ENCODE results near the gene SEMA6A.
A peak's percentile ranks its signal among the peaks of the same experiment; 100 is the strongest.

Gene SEMA6A

DNA sequence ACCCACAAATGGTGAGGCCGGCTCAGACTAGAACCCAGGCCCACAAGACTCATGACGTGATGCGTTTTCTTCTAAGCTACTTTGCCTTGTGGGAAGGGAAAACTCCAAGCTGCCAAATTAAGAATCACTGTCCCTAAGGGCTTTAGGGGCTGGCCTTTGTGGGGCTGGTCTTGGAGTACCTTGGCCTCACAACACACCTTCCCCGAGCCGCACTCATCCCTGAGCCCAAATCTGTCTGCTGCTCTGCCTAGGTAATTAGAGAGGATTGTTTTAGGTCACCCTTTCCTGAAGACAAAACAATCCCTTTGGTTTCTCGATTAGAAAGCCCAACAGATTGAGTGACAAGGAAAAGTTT lies 137.3 kb downstream of the SEMA6A start:
- ATAC-seq: no peak
- TF ChIP-seq, protein P1, sequence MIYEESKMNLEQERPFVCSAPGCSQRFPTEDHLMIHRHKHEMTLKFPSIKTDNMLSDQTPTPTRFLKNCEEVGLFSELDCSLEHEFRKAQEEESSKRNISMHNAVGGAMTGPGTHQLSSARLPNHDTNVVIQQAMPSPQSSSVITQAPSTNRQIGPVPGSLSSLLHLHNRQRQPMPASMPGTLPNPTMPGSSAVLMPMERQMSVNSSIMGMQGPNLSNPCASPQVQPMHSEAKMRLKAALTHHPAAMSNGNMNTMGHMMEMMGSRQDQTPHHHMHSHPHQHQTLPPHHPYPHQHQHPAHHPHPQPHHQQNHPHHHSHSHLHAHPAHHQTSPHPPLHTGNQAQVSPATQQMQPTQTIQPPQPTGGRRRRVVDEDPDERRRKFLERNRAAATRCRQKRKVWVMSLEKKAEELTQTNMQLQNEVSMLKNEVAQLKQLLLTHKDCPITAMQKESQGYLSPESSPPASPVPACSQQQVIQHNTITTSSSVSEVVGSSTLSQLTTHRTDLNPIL (CRISPR knock-in tag; IDR thresholded peaks at IDR 0.05; ENCODE audit: low read depth): no peak
- TF ChIP-seq, protein P2, sequence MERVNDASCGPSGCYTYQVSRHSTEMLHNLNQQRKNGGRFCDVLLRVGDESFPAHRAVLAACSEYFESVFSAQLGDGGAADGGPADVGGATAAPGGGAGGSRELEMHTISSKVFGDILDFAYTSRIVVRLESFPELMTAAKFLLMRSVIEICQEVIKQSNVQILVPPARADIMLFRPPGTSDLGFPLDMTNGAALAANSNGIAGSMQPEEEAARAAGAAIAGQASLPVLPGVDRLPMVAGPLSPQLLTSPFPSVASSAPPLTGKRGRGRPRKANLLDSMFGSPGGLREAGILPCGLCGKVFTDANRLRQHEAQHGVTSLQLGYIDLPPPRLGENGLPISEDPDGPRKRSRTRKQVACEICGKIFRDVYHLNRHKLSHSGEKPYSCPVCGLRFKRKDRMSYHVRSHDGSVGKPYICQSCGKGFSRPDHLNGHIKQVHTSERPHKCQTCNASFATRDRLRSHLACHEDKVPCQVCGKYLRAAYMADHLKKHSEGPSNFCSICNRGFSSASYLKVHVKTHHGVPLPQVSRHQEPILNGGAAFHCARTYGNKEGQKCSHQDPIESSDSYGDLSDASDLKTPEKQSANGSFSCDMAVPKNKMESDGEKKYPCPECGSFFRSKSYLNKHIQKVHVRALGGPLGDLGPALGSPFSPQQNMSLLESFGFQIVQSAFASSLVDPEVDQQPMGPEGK (CRISPR knock-in tag; IDR thresholded peaks at IDR 0.05; ENCODE audit: borderline replicate concordance): no peak
- no peak for TF ChIP-seq CSDC2 (CRISPR knock-in tag; IDR thresholded peaks at IDR 0.05)
- no peak for TF ChIP-seq PPARA (CRISPR knock-in tag; IDR thresholded peaks at IDR 0.05; ENCODE audit: borderline replicate concordance)
- TF ChIP-seq ZFP3 (CRISPR knock-in tag; IDR thresholded peaks at IDR 0.05): no peak
- TF ChIP-seq GLIS3 (CRISPR knock-in tag; IDR thresholded peaks at IDR 0.05): no peak
- TF ChIP-seq TOX (CRISPR knock-in tag; IDR thresholded peaks at IDR 0.05; ENCODE audit: borderline replicate concordance): no peak
- no peak for TF ChIP-seq ESRRG (CRISPR knock-in tag; IDR thresholded peaks at IDR 0.05)
- TF ChIP-seq, protein P3, sequence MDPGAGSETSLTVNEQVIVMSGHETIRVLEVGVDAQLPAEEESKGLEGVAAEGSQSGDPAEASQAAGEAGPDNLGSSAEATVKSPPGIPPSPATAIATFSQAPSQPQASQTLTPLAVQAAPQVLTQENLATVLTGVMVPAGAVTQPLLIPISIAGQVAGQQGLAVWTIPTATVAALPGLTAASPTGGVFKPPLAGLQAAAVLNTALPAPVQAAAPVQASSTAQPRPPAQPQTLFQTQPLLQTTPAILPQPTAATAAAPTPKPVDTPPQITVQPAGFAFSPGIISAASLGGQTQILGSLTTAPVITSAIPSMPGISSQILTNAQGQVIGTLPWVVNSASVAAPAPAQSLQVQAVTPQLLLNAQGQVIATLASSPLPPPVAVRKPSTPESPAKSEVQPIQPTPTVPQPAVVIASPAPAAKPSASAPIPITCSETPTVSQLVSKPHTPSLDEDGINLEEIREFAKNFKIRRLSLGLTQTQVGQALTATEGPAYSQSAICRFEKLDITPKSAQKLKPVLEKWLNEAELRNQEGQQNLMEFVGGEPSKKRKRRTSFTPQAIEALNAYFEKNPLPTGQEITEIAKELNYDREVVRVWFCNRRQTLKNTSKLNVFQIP (CRISPR knock-in tag; IDR thresholded peaks at IDR 0.05; ENCODE audit: borderline replicate concordance, low read depth): no peak

DNA sequence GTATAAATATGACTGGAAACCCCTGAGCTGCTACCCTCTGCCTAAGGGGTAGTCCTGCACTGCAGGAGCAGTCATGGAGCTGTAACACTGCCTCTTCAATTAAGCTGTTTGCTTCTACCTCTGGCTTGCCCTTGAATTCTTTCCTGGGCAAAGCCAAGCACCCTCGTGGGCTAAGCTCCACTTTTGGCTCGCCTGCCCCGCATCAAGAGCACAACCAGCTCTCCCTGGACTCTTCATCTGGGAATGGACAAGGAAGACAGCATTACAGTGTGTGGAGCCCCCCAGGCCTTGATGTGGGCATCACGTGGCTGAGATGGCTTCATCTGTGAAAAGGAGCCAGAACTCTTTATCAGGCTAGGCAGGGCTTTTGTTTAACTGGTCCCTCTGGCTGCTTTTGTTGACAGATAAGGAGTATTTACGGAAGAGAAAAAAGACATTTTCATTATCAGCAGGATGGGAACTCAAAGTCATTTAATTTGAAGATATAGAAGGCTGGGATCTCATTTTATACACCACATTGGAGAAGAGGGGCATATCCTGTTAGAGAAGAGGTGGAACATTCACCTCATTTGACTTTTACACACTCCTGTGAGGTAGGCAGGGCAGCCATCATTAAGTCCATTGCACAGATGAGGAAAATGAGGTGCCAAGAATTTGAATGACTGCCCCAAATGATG lies 137.8 kb downstream of the SEMA6A start:
- TF ChIP-seq RARB (CRISPR knock-in tag; IDR thresholded peaks at IDR 0.05) (no peak), TCF4 (CRISPR knock-in tag; IDR thresholded peaks at IDR 0.05; ENCODE audit: borderline replicate concordance) (0 out of 2 replicates have a peak, but pooled peaks have one; percentile 30)

DNA sequence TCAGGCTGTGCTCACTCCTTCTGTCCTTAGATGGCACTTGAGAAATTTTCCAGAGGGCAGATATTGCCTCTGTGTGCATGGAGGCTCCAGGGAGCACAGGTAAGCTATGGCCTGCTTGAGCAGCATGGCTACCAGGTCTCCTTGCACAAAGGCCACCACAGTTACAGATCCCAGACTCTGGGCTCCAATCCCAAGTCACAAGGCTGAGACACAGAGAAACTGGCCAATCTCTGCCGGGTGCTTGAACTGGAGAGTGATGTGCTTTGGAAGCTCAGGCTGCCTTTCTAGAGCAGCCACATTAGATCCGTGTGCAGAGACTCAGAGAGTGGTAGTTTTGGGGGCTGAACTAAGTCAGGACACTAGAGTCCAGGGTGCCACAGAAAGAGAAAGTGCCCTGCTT lies 145.7 kb downstream of the SEMA6A start:
- no peak for ATAC-seq
- TF ChIP-seq ZFP30 (CRISPR knock-in tag; IDR thresholded peaks at IDR 0.05) (no peak), ZNF70 (CRISPR knock-in tag; IDR thresholded peaks at IDR 0.05) (no peak)

More for the DNA sequence above, 137.8 kb downstream of the SEMA6A start:
- peak; percentile 47; the same call in 1 of the 3 replicates for ATAC-seq

DNA sequence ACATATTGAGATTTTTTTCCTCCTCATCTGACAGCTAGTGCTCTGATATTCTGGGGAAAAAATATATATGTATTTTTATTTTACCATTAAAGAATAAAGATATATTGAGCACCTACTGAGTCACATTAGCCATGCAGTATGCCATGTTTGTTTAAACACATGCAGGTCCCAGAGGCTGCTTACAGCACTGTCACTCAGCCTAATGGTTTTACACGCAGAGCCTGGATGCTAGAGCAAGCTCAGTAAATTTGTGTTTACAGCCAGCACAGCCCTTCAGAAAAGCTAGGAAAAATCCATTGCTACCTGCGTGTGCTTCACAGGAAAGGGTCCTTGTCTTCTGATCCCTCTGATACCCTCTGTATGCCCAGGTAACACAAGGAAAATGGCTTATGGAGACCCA lies 146.2 kb downstream of the SEMA6A start:
- TF ChIP-seq RARB (CRISPR knock-in tag; IDR thresholded peaks at IDR 0.05) (no peak), GLIS3 (CRISPR knock-in tag; IDR thresholded peaks at IDR 0.05) (no peak), PPARA (CRISPR knock-in tag; IDR thresholded peaks at IDR 0.05; ENCODE audit: borderline replicate concordance) (no peak), ZFP3 (CRISPR knock-in tag; IDR thresholded peaks at IDR 0.05) (no peak), ZNF565 (CRISPR knock-in tag; conservative IDR thresholded peaks at IDR 0.05; ENCODE audit: low read depth) (no peak), ZFP30 (CRISPR knock-in tag; IDR thresholded peaks at IDR 0.05) (no peak), ARNTL (CRISPR knock-in tag; IDR thresholded peaks at IDR 0.05; ENCODE audit: borderline replicate concordance, low read depth) (no peak), SNAI2 (CRISPR knock-in tag; IDR thresholded peaks at IDR 0.05) (no peak), ZNF8 (CRISPR knock-in tag; IDR thresholded peaks at IDR 0.05) (no peak), CSDC2 (CRISPR knock-in tag; IDR thresholded peaks at IDR 0.05) (no peak), ISL1 (CRISPR knock-in tag; IDR thresholded peaks at IDR 0.05) (no peak), ESRRG (CRISPR knock-in tag; IDR thresholded peaks at IDR 0.05) (no peak), TOX (CRISPR knock-in tag; IDR thresholded peaks at IDR 0.05; ENCODE audit: borderline replicate concordance) (no peak), OSR1 (CRISPR knock-in tag; IDR thresholded peaks at IDR 0.05) (no peak), TCF4 (CRISPR knock-in tag; IDR thresholded peaks at IDR 0.05; ENCODE audit: borderline replicate concordance) (no peak), ZNF70 (CRISPR knock-in tag; IDR thresholded peaks at IDR 0.05) (no peak)
- TF ChIP-seq, protein P4, sequence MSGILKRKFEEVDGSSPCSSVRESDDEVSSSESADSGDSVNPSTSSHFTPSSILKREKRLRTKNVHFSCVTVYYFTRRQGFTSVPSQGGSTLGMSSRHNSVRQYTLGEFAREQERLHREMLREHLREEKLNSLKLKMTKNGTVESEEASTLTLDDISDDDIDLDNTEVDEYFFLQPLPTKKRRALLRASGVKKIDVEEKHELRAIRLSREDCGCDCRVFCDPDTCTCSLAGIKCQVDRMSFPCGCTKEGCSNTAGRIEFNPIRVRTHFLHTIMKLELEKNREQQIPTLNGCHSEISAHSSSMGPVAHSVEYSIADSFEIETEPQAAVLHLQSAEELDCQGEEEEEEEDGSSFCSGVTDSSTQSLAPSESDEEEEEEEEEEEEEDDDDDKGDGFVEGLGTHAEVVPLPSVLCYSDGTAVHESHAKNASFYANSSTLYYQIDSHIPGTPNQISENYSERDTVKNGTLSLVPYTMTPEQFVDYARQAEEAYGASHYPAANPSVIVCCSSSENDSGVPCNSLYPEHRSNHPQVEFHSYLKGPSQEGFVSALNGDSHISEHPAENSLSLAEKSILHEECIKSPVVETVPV (CRISPR knock-in tag; IDR thresholded peaks at IDR 0.05): no peak
- TF ChIP-seq, protein P2 (CRISPR knock-in tag; IDR thresholded peaks at IDR 0.05; ENCODE audit: borderline replicate concordance): no peak
- TF ChIP-seq, protein P1 (CRISPR knock-in tag; IDR thresholded peaks at IDR 0.05; ENCODE audit: low read depth): no peak
- ATAC-seq: no peak
